ENCODE measurements around the gene NAA50.

DNA sequence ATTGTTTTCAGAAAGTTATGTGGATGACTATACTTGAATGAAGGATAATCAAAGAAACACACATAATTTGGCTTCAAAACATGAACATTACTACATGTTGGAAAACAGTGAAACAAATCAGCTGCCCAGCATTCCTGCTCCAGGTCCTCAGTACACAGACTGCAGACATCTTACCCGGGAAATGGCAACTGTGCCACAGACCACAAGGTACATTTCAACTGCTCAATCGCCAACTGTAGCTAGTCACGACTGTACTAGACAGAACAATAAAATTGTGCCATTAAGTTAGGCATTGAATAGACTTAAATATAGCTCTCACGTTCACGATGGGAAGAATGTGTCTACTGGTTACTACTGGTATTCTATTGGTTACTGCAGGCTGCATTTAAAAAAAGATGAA, 5.0 kb downstream of the NAA50 start:
- TF ChIP-seq, protein P1, sequence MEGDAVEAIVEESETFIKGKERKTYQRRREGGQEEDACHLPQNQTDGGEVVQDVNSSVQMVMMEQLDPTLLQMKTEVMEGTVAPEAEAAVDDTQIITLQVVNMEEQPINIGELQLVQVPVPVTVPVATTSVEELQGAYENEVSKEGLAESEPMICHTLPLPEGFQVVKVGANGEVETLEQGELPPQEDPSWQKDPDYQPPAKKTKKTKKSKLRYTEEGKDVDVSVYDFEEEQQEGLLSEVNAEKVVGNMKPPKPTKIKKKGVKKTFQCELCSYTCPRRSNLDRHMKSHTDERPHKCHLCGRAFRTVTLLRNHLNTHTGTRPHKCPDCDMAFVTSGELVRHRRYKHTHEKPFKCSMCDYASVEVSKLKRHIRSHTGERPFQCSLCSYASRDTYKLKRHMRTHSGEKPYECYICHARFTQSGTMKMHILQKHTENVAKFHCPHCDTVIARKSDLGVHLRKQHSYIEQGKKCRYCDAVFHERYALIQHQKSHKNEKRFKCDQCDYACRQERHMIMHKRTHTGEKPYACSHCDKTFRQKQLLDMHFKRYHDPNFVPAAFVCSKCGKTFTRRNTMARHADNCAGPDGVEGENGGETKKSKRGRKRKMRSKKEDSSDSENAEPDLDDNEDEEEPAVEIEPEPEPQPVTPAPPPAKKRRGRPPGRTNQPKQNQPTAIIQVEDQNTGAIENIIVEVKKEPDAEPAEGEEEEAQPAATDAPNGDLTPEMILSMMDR (conservative IDR thresholded peaks at IDR 0.05; ENCODE audit: low read depth, low read length) = no peak
- no peak for TF ChIP-seq EZH2 (IDR thresholded peaks at IDR 0.05; ENCODE audit: borderline replicate concordance, low read depth, low read length, poor library complexity, severe bottlenecking)
